Thyroid gland (tissue), 4 donors: Measurements from ENCODE around the gene DUSP15.

Experiments used
- CTCF ChIP-seq, 6 experiments: fragments of 200-600 bp in 3 of 6; fragments of 450-650 bp in 3 of 6; sonication (generic) in 3 of 6; IDR thresholded peaks; one replicate each; pipeline ENCODE4 v1.5.1; 2016 to 2019; ENCODE audit warnings: antibody characterized with exemption in 6 of 6, mild to moderate bottlenecking in 2 of 6, inconsistent platforms in 1 of 6, moderate library complexity in 1 of 6
- POLR2A ChIP-seq, 2 donors: fragments of 450-650 bp; IDR thresholded peaks; one replicate each; pipeline ENCODE4 v1.6.1; 2017; ENCODE audit warnings: antibody characterized with exemption in 2 of 2, mild to moderate bottlenecking in 2 of 2, moderate library complexity in 1 of 2

GRCh38 chr20:31820228-31820627, 50.1 kb downstream of the DUSP15 start:
- no peak for TF ChIP-seq CTCF (IDR thresholded peaks at IDR 0.05)
- no peak for TF ChIP-seq POLR2A (IDR thresholded peaks at IDR 0.05)
